Fibroblast of upper back skin (primary cell): Measurements from ENCODE around the gene TUBG1.

Source experiments
- DNase-seq: peaks from one replicate; pipeline ENCODE4 v3.0.0-alpha.2; 2013

Gene TUBG1

DNA sequence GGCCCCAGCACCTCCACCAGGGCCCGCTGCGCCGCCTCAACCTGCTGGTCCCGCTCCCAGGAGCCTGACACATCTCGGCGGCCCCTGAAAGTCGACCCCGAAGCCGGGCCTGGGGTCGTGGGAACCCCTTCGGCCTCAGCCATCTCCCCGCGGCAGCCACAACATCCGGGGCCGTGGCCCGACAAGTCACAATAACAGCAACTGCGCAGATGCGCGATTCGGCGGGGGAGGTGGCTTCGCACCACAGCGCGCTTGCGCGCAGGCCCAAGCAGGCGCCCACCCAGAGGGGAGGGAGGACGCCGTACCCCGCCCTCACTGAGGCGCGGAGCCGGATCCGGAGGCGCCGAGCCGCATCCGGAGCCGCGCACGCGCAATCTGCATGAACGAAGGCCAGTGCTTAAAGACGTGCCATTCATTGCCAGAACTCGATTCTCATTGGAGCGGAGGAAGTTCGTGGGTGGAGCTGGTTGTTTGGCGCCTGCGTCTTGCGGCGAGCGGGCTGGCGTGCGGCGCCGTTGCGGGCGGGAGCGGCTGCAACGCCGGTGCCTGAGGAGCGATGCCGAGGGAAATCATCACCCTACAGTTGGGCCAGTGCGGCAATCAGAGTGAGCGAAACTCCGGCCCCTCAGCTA, at the start of gene TUBG1, which contains the start of gene RETREG3:
Gene TUBG1 (plus strand): TSS at position 502 of the 632 bp plus-strand sequence. CDS start 55 bp downstream, at position 557.
Gene RETREG3 (minus strand): TSS at position 193 of the 632 bp plus-strand sequence. CDS start 50 bp downstream, at position 143.
- DNase-seq = peak; percentile 99

DNA sequence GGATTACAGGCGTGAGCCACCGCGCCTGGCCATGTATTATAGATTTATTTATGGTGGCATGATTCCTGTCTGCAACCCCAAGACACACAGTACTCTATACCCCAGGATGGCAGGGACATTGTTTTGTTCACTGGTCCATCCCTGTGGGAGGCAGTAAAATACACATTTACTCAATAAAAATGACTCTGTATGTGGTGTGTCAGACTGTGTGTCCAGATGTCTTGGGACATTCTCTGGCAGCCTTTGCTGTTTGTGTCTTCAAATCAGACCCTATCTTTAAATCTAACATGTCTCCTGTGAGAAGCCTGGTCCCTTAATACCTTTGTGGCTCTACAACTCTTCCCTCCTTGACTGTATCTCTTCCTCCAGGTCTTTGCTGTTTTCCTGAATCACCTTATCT, 49.2 kb upstream of the TUBG1 start:
- DNase-seq = no peak

DNA sequence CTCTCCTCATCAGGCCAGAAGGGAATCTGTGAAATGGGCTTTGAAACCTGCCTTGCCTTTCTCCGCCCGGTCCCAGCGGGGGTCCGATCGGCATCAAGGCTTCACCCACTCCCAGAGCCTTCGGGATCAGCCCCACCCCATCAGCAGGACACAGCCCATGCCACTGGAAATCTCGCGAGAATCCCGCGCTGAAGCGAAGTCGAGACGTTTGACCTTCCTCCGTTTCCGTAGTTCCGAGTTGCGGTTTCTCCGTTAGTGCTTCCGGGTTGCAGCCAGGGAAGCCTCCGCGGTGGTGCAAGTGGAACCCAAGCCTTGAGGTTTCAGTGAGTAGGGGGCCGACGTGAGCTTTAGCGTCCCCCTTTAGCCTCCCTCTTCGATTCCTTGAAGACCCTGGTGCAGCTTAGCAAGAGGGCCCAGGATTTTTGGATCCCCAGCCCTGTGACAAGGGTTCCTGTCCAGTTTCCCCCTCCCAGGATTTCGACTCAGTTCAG, 47.5 kb upstream of the TUBG1 start, which contains the start of gene COASY:
Gene COASY (plus strand): TSS at position 252 of the 491 bp plus-strand sequence. CDS start 475 bp downstream, outside the sequence.
- peak; percentile 99 for DNase-seq

DNA sequence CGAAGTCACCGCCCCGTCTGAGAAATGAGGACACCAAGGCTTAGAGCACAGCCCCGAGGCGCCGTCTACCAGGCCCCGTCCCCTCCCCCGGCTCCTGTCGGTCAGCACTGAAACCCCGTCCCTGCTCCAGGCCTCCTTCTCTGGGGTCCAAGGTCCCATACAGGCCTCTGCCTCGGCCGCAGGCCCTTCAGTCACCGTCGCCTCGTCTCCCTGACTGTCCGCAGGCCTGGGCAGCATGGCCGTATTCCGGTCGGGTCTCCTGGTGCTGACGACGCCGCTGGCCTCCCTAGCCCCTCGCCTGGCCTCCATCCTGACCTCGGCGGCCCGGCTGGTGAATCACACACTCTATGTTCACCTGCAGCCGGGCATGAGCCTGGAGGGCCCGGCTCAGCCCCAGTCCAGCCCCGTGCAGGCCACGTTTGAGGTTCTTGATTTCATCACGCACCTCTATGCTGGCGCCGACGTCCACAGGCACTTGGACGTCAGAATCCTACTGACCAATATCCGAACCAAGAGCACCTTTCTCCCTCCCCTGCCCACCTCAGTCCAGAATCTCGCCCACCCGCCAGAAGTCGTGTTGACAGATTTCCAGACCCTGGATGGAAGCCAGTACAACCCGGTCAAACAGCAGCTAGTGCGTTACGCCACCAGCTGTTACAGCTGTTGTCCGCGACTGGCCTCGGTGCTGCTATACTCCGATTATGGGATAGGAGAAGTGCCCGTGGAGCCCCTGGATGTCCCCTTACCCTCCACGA, 46.9 kb upstream of the TUBG1 start:
- no peak for DNase-seq

DNA sequence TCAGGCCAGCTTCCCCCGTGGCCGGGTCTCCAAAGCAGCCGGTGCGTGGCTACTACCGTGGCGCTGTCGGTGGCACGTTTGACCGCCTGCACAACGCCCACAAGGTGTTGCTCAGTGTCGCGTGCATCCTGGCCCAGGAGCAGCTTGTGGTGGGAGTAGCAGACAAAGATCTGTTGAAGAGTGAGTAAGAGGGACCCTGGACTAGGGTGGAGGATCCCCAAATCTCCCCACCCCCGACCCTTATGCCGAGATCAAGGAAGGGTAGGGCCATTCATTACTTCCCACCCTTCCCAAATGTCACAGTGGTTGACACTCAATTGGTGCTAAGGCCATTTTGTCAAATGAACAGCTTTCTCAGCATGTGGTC, 46.4 kb upstream of the TUBG1 start:
- no peak for DNase-seq

DNA sequence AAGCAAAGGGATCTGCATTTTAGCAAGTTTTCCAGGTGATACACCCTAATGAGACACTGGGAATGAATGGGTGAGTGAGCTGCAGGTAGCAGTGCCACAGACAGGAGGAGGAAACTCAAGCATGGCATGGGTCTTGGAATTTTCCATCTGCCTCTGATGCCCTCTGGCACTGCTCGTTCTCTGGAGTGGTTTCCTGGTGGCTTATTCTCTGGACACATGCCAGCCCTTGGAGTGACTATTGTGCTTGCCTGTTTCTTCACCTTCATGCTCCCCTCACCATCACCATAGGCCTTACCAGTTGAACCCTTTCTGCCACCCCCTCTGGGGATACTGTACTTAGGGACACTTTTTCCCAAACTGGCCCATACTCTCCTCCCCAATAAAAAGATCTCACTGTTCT, 45.9 kb upstream of the TUBG1 start:
- no peak for DNase-seq

DNA sequence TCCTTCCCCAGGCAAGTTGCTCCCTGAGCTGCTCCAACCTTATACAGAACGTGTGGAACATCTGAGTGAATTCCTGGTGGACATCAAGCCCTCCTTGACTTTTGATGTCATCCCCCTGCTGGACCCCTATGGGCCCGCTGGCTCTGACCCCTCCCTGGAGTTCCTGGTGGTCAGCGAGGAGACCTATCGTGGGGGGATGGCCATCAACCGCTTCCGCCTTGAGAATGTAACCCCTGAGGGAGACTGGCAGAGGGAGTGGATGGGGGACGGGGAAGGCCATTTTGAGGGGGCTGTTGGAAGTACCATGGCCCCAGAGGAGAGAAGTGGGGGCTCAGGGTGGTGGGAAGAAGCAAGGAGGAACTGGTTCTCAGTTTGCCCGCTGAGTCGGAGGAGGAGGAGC, 45.5 kb upstream of the TUBG1 start:
- no peak for DNase-seq

DNA sequence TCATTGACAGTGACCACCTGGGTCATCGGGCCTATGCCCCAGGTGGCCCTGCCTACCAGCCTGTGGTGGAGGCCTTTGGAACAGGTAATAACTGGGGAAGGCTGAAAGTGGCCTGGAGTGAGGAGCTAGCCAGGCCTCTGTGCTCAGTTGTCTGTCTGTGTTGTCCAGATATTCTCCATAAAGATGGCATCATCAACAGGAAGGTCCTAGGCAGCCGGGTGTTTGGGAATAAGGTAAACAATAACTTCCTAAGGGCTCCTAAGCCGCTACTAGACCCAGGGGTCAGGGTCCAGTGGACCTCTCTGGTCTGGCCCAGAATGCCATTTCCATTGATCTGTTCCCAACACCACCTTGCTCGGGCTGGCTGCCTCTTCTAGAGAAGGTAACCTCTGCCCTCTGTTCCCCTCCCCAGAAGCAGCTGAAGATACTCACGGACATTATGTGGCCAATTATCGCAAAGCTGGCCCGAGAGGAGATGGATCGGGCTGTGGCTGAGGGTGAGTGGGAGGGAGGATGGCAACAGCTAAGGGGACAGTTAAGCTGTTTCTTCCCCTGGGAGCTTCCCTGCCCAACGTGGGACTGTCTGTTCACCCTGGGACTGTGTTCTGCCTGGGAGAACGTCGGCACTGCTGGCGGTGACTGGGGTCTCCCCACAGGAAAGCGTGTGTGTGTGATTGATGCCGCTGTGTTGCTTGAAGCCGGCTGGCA, 44.5 kb upstream of the TUBG1 start:
- DNase-seq = no peak

DNA sequence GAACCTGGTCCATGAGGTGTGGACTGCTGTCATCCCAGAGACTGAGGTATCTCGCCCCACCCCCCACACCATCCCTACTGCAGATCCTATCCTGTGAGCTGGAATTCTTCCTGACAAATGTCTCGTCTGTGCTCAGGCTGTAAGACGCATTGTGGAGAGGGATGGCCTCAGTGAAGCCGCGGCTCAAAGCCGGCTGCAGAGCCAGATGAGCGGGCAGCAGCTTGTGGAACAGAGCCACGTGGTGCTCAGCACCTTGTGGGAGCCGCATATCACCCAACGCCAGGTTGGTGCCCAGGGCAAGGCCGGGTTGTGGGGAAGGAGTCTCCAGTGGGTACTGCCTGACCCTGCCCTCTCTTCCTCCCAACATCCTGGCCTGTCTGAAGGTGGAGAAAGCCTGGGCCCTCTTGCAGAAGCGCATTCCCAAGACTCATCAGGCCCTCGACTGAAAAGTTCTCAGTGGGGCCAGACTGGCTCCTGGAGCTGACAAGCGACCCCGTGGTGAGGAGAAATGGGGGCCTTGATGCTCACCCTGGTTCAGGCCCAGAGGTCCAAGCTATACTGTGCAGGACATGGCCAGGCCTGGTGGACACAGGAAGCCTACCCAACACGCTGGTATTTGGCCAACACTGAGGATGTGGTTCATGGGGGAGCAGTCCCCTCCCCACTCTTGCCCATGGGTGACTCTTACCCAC, 43.8 kb upstream of the TUBG1 start:
- no peak for DNase-seq

DNA sequence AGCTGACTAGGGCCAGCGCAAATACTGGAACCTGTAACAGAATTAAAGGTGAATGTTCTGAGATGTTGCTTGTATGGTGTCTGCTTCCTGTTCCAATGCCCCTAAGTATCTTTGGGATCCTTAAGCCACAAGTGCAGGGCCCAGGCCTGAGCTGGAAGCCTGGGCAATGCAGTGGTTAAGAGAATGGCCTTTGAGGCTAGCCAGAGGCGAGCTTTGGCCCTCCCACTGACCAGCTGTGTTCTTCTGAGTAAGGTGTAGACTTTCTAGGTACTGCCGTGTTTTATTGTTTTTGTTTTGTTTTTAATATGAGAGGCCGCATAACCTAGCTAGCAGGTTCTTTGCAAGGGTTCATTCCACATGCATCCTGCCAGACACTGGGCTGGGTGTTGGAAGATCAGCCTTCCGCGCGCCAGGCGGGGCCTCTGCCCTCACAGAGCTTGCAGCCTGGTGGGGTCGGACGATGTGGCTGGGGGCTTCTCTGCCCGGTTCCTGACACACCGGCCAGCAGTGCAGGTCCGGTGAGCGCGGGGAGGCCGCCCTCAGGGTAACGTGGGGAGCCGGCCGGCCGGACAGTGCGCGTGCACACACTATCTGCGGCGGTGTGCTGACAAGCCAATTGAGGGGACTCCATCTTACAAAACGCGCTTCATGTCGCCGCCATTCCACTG, 43.1 kb upstream of the TUBG1 start:
- no peak for DNase-seq

DNA sequence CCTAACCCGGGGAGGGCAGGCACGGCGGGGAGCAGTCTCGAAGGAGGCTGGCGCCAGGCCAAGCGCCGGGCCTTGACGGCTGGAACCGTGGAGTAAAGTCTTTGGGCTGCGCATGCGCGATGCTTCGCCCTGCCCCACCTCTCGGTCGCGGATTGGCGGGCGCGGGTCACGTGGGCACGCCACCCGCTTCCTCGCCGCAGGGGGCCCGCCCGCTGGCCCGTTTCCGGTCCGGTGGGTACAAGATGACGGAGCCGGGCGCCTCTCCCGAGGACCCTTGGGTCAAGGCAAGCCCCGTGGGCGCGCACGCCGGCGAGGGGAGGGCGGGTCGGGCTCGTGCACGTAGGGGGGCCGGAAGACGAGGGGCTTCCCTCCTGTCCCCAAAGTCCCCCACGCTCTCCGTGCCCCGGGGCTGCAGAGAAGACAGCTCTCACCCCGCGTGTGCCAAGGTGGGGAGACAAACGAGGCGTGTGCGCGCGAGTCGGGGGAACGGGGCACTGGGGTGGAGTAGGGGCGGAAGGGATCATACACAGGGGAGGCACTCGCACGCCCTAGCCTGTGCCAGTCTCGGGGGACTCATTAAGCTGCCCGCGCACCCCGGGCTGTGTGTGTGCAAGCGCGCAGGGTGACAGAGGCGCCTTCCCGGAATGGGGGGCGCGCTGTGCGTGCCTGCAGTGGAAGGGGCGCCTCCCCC, 42.5 kb upstream of the TUBG1 start, which contains the start of gene MLX:
Gene MLX (plus strand): TSS at position 218 of the 691 bp plus-strand sequence. CDS start 25 bp downstream, at position 243.
- DNase-seq = peak; percentile 91

DNA sequence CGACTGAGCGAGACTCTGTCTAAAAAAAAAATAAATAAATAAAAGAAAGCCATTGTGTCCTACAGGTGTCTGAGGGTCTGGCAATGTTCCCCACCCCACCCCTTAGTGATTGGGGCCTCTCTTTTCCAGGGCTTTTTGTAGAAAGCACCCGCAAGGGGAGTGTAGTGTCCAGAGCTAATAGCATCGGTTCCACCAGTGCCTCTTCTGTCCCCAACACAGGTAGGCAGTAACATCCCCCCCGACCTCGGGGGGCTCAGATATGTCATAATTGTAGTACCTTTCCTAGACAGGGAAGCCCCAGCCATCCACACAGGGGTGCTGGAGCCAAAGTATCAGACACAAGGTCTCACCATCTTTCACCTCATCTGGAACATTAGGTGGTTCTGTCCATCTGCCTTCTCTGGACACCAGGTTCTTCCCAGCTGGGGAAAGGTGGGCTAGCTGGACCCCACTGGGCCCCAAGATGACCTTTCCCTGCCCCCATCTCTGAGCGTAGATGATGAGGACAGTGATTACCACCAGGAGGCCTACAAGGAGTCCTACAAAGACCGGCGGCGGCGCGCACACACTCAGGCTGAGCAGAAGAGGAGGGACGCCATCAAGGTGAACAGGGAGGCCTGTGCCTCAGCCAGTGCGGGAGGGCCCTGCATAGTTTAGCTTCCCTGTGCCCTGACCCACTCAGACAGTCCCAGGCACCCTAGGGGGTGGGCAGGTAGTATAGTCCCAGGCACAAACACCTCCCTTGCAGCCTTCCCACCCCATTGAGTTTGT, 41.0 kb upstream of the TUBG1 start:
- no peak for DNase-seq

DNA sequence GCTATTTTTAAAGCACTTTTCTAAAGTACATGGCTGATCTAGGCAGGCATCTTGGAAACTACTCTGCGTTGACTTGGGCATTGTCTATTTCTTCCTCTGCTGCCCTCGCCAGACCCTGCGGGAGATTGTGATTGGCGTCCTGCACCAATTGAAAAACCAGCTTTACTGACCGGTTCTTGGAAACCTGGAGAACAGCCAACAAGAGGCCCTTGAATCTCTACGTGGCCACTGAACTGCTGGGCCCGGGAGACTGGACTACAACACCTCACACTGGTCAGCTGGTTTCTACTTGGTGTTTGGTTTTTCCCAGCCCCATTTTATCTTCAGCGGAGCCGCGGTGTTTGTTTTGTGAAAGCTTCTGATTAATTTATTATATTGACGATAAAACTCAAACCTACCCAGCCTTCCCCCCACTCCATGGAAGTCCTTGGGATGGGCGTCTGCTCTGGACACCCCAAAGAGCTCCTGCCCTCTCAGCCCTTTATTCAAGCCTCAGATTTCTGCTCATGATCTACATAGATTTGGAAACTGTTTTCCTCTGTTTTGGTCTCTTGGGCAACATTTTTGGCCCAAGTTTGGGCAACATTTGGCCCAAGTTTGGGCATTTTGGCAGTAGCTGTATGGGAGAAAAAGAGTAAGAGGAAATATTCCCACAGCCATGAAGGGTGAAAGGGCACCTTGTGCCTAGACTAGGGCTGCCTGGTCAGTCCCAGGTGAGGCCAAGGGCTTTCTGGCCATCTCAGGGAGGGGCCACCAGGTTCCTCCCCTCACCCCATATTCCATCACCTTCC, 37.9 kb upstream of the TUBG1 start:
- no peak for DNase-seq

DNA sequence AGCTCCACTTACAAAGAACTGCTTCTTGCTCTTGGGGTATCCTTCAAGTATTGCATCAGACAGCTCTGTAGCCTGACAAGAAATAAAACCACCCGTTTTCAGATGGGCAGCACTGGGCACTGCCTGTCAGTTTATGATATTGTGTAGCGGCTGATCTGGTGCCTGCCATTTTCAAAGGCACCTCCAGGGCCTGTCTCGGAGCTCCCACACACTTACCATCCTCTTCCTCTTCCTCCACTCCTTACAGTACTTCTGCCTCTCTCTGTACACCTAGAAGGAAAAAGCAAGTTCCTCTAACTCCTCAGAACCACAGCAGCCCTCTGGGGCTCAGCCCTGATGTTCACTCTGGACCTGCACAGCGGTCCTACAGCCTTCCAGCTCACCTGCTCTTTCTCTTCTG, 36.4 kb upstream of the TUBG1 start:
- DNase-seq = no peak

DNA sequence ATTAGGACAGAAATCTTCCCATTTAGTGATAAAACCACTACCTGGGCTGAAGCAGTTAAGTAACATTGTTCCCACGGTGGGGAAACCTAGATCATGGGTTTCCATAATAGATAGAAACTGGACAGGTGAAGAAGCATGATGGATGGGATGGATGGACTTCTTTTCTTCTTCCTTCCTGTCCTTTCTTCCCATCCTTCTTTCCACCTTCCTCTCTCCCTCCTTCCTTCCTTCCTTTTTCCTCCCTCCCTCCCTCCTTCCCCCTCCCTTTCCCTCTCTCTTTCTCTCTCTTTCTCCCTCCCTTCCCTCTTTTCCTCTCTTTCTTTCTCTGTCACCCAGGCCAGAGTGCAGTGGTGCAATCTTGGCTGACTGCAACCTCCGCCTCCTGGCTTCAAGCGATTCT, 35.0 kb upstream of the TUBG1 start:
- no peak for DNase-seq

DNA sequence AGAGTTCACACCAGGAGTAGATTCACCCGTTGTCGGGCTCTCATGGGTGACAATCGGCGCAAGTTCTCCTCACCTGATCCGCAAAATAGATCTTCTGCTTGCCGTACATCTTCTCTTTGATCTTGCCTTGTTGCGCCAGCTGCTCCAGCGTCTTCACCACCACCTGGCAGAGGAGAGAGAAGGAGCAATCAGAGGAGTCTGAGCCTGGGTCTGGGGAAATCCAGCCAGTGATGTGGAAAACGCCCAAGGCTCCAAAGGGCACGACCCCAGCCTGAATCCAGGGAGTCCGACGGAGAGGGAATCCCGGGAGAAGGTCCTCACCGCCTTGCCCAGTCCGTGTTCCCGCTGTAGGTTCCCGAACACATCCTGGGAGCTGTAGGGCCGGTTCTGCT, 32.3 kb upstream of the TUBG1 start:
- no peak for DNase-seq

DNA sequence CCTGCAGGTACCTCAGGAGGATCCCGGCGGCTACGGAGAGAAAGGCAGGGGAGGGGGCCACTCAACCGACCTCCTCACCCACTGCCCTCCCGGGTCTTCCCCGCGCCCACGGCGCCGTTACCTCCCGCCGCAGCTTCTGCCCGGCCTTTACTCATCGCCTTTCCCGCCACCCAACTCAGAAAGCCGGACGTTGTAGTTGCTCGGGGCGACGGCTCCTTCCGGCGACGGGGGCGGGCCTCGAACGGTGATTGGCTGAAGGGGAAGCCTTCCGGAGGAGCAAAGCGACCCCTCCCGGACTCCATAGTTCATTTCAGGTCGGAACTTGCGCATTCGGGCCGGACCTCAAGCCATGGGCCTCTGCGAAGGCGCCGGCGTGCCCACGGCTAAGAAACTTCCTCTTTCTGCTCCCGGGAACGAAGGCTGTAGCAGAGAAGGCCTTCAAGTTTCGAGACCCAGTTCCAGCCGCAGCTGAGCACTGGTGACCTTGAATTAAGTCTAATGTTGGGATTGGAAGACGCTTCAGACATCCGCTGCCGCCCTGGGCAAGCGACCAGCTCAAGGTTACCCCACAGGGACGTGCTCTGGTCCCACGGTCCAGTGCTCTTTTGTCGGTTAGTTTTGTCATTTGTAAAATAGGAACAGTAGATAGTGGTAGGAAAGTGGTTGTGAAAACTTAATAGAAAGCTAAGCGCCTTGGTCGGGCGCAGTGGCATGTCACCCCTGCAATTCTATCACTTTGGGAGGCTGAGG, 31.8 kb upstream of the TUBG1 start, which contains the start of gene PSMC3IP:
Gene PSMC3IP (minus strand): TSS at position 198 of the 750 bp plus-strand sequence. CDS start 43 bp downstream, at position 155.
- DNase-seq = peak; percentile 92

DNA sequence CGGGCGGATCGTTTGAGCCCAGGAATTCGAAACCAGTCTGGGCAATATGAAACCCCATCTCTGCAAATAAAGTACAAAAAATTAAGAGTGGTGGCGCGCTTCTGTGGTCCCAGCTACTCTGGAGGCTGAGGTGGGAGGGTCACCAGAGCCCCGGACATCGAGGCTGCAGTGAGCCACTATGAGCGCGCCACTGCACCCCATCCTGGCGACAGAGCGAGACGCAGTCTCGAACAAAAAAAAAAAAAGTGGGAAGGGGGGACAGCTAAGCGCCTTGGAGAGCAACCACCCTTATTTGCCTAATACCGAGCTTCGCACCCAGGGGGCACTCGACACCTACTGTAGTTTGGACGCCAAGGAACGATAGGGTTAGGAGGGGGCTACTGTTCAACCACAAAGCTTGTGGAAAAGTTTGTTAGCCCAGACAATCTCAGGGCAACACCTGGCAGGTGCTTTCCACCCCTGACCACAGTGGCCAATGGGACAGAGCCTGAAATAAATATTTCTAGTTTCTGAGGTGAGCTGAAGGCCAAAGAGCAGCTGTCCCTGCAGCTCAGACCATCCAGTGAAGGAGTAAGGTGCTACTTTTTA, 31.1 kb upstream of the TUBG1 start:
- DNase-seq = peak; percentile 71
